OCI-LY7 (cell line): ENCODE data around the gene MAP4K5. TPM values are rescaled to one million over a fixed set of nuclear protein-coding genes. Genes with fewer than 3 reads are reported as not detected.
"Not testable (repeated sequence)": the region's sequence is repeated elsewhere in the genome, so short reads cannot be mapped to it uniquely, and the experiment has no call there.

Source experiments
- BruUV-seq: library from RNA; stranded (reverse); fragments of 400-500 nt; replicated peaks from 2 replicates; lab custom pipeline; 2021; lab: Mats Ljungman, UMichigan
- CTCF ChIA-PET: fragments of 300-600 bp; sonication (Branson Sonifier 250); formaldehyde crosslinking; loops from one replicate; lab custom pipeline; 2022; ENCODE audit warnings: antibody characterized with exemption; ENCODE audit not compliant: unreplicated experiment; lab: Charles Lee
- POLR2A ChIA-PET: fragments of 300-600 bp; sonication (Branson Sonifier 250); formaldehyde crosslinking; loops from one replicate; lab custom pipeline; 2022; ENCODE audit warnings: antibody characterized with exemption; lab: Charles Lee
- DNase-seq: peaks from one replicate; pipeline ENCODE4 v3.0.0-alpha.2; 2015; ENCODE audit warnings: low spot score
- H2AFZ ChIP-seq: fragments of 200-600 bp; sonication (generic), shearing (Covaris generic); 2 replicates; pipeline ENCODE4 v1.6.1; 2014; ENCODE audit warnings: mild to moderate bottlenecking, antibody characterized with exemption, low read length, moderate library complexity
- H3K27ac ChIP-seq: fragments of 200-600 bp; sonication (generic); 2 replicates; pipeline ENCODE4 v1.5.1; 2014; ENCODE audit warnings: mixed run types, low read depth, mild to moderate bottlenecking, moderate library complexity, low read length, inconsistent platforms; ENCODE audit not compliant: poor library complexity, severe bottlenecking
- H3K36me3 ChIP-seq: fragments of 200-600 bp; sonication (generic); 2 replicates; pipeline ENCODE4 v1.6.1; 2014; ENCODE audit warnings: mild to moderate bottlenecking, antibody characterized with exemption, low read length, moderate library complexity, mixed read lengths; ENCODE audit not compliant: insufficient read depth
- H3K4me1 ChIP-seq: fragments of 200-600 bp; sonication (generic); 2 replicates; pipeline ENCODE4 v1.5.1; 2014; ENCODE audit warnings: mild to moderate bottlenecking, low read length; ENCODE audit not compliant: insufficient read depth, poor library complexity, severe bottlenecking
- H3K4me2 ChIP-seq: fragments of 200-600 bp; sonication (generic); 2 replicates; pipeline ENCODE4 v1.6.1; 2014; ENCODE audit warnings: mild to moderate bottlenecking, low read length
- H3K4me3 ChIP-seq: fragments of 200-600 bp; sonication (generic); 2 replicates; pipeline ENCODE4 v1.5.1; 2014; ENCODE audit warnings: mild to moderate bottlenecking, low read depth, low read length; ENCODE audit not compliant: poor library complexity, severe bottlenecking
- H3K79me2 ChIP-seq: fragments of 200-600 bp; sonication (generic); 2 replicates; pipeline ENCODE4 v1.6.1; 2016; ENCODE audit warnings: low read depth, mild to moderate bottlenecking, low read length, moderate library complexity, mixed read lengths; ENCODE audit not compliant: insufficient read depth
- H3K9me2 ChIP-seq: fragments of 200-600 bp; sonication (generic); 2 replicates; pipeline ENCODE4 v1.6.1; 2016; ENCODE audit warnings: mild to moderate bottlenecking, low read length, mixed read lengths; ENCODE audit not compliant: insufficient read depth
- H3K9me3 ChIP-seq: fragments of 200-600 bp; sonication (generic); 2 replicates; pipeline ENCODE4 v1.6.1; 2014; ENCODE audit warnings: mild to moderate bottlenecking, mixed run types, low read length, mixed read lengths
- H4K20me1 ChIP-seq: fragments of 200-600 bp; sonication (generic); 2 replicates; pipeline ENCODE4 v1.6.1; 2014; ENCODE audit warnings: mild to moderate bottlenecking, antibody characterized with exemption, low read length, moderate library complexity, mixed read lengths; ENCODE audit not compliant: insufficient read depth
- CTCF ChIP-seq: fragments of 200-600 bp; sonication (generic); conservative IDR thresholded peaks from 2 replicates; pipeline ENCODE4 v1.5.1; 2014; ENCODE audit warnings: mild to moderate bottlenecking, antibody characterized with exemption, low read length, moderate library complexity, mixed read lengths
- EZH2phosphoT487 ChIP-seq: fragments of 200-600 bp; sonication (generic); IDR thresholded peaks from 2 replicates; pipeline ENCODE4 v1.6.1; 2018; ENCODE audit warnings: low read depth, borderline replicate concordance, mild to moderate bottlenecking, mixed run types, antibody characterized with exemption, low read length, moderate library complexity, mixed read lengths
- intact Hi-C: fragments of 100-400 bp; cut with micrococcal nuclease; formaldehyde crosslinking; loops from one replicate; pipeline ENCODE4 v1.10.0; 2022; ENCODE audit not compliant: unreplicated experiment
- total RNA-seq, 2 experiments: library from RNA; depleted of rRNA in 1 of 2; stranded (reverse); fragments of >200 nt in 1 of 2; shearing (Covaris generic) in 1 of 2; gene quantifications; 2 replicates each; pipeline ENCODE4 v1.2.3, GENCODE V29; 2014 to 2022

MAP4K5 gene
- total RNA-seq, 2 experiments from 2014 or later = 36.7 to 44.0 TPM

- H3K4me1 ChIP-seq = no peaks in the 10 kb centered on the region
- H3K79me2 ChIP-seq = no peaks in the 10 kb centered on the region
- H3K4me3 ChIP-seq = no peak overlapping the region
- no peaks in the 10 kb centered on the region for H3K9me2 ChIP-seq
- H3K4me2 ChIP-seq = no peak overlapping the region
- ChIA-PET CTCF (interaction anchor here (1.0 kb wide), 1 partner anchor 13 kb away, joined by 3 read pairs; no protein-coding TSS in a partner anchor), POLR2A (interaction anchor here (0.6 kb wide), 1 partner anchor 328 kb away, joined by 5 read pairs; no protein-coding TSS in a partner anchor)
- no peak overlapping the region for H2AFZ ChIP-seq
- no TSS peak for BruUV-seq
- no peaks in the 10 kb centered on the region for H3K36me3 ChIP-seq
- H4K20me1 ChIP-seq = no peaks in the 10 kb centered on the region
- no peak for TF ChIP-seq EZH2phosphoT487
- TF ChIP-seq CTCF = peak; percentile 79
- DNase-seq = peak; percentile 70
- no peaks in the 10 kb centered on the region for H3K9me3 ChIP-seq
- no peak overlapping the region for H3K27ac ChIP-seq
- intact Hi-C loops = loop anchor here (10.0 kb wide), 1 partner anchor 172 kb away; no protein-coding TSS in a partner anchor
Measured at GRCh38 chr14:50542941-50543418, 10.6 kb upstream of the MAP4K5 start.

- no TSS peak for BruUV-seq
- Histone ChIP-seq H3K4me1 (no peaks in the 10 kb centered on the region), H2AFZ (no peak overlapping the region), H3K9me2 (no peaks in the 10 kb centered on the region), H3K79me2 (no peaks in the 10 kb centered on the region), H3K36me3 (no peaks in the 10 kb centered on the region), H3K4me2 (no peak overlapping the region), H3K9me3 (no peaks in the 10 kb centered on the region), H4K20me1 (no peaks in the 10 kb centered on the region), H3K4me3 (no peak overlapping the region), H3K27ac (no peak overlapping the region)
- intact Hi-C loops = loop anchor here (10.0 kb wide), 1 partner anchor 174 kb away; no protein-coding TSS in a partner anchor
- TF ChIP-seq EZH2phosphoT487 (no peak), CTCF (no peak)
- ChIA-PET CTCF (no interaction called here), POLR2A (no interaction called here)
- no peak for DNase-seq
Measured at GRCh38 chr14:50541159-50541567, 8.8 kb upstream of the MAP4K5 start.

- no TSS peak for BruUV-seq
- Histone ChIP-seq H3K27ac (no peak overlapping the region), H4K20me1 (no peaks in the 10 kb centered on the region), H3K79me2 (no peaks in the 10 kb centered on the region), H3K4me3 (no peak overlapping the region), H2AFZ (no peak overlapping the region), H3K9me3 (no peaks in the 10 kb centered on the region), H3K4me1 (peaks cover 1% of the 10 kb centered on the region), H3K4me2 (no peak overlapping the region), H3K9me2 (no peaks in the 10 kb centered on the region), H3K36me3 (no peaks in the 10 kb centered on the region)
- CTCF ChIA-PET = interaction anchor here (0.7 kb wide), 1 partner anchor 11 kb away, joined by 3 read pairs; no protein-coding TSS in a partner anchor
- DNase-seq = no peak
- POLR2A ChIA-PET = interaction anchor here (0.7 kb wide), 1 partner anchor 884 kb away, joined by 3 read pairs; no protein-coding TSS in a partner anchor
- TF ChIP-seq CTCF (no peak), EZH2phosphoT487 (no peak)
- intact Hi-C loops = no loop called here
Measured at GRCh38 chr14:50539051-50539450, 6.7 kb upstream of the MAP4K5 start.

- H3K4me3 ChIP-seq, H3K36me3 ChIP-seq, H3K79me2 ChIP-seq, CTCF ChIA-PET, H3K9me2 ChIP-seq, H3K4me2 ChIP-seq, H3K27ac ChIP-seq, H3K4me1 ChIP-seq, DNase-seq, H2AFZ ChIP-seq, BruUV-seq, intact Hi-C loops, H3K9me3 ChIP-seq, H4K20me1 ChIP-seq: not testable (repeated sequence)
- POLR2A ChIA-PET = interaction anchor here (0.5 to 0.6 kb wide), 2 partner anchors 178 to 674 kb away, joined by 3 read pairs; no protein-coding TSS in a partner anchor
Measured at GRCh38 chr14:50538034-50538433, 5.7 kb upstream of the MAP4K5 start.
